HG02973 (cell line): Measurements from ENCODE around the gene ASPM.

Experiments
- ATAC-seq: cut with Tn5 transposase; IDR thresholded peaks from one replicate; pipeline ENCODE4 v1.9.1; 2021; ENCODE audit warnings: moderate library complexity; ENCODE audit not compliant: unreplicated experiment

ASPM gene

GRCh38 chr1:197146101-197147095 lies at the start of gene ASPM:
Gene ASPM, minus strand, starts transcription at chr1:197146669. Its CDS starts 232 bp downstream, at chr1:197146437.
- peak; percentile 98 for ATAC-seq

- no peak for ATAC-seq
Observed at GRCh38 chr1:197195100-197195499, 48.6 kb upstream of the ASPM start.

DNA sequence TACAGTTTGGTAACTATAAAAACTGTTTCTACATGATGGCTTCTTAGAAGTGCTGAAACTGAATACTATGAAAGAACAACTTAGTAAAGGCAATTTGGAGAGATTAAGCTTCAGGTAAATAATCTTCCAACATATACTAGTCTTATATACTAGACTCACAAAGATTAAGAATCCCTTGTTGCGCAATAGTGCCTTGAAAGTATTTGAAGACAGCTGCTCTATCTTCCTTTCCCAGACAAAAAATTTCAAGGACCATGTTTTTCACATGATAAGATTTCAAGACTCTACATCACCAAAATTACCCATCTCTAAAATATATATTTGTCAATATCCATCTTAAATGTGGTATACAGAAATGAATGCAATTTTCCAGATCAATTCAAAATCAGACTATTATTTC lies 37.7 kb upstream of the ASPM start:
- no peak for ATAC-seq

DNA sequence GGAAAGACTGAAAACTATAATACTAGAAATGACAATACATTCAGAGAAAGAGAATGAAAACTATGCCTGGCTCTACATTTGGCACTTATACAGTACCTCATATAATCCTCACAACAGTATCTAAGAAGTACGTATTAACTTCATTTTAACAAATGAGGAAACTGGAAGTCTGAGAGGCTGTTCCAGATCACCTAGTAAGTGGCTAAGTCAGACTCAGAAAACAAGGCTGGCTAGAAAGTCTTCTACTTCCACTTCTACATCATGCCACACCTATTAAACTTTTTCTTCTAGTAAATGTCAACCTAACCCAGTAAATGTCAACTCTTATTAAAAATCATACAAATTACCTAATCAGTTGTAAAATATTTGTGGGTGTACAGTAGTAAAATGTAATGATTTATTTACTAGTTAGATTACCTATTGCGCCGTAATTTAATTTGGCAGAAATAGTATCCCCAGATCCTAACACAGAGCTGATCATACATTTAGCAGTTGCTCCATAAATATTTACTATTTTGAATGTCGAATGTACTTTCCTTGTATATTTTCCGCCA lies 36.8 kb upstream of the ASPM start:
- ATAC-seq: no peak

- no peak for ATAC-seq
Observed at GRCh38 chr1:197182716-197183115, 36.2 kb upstream of the ASPM start.

- ATAC-seq: peak; percentile 44
Observed at GRCh38 chr1:197181982-197182381, 35.5 kb upstream of the ASPM start.

DNA sequence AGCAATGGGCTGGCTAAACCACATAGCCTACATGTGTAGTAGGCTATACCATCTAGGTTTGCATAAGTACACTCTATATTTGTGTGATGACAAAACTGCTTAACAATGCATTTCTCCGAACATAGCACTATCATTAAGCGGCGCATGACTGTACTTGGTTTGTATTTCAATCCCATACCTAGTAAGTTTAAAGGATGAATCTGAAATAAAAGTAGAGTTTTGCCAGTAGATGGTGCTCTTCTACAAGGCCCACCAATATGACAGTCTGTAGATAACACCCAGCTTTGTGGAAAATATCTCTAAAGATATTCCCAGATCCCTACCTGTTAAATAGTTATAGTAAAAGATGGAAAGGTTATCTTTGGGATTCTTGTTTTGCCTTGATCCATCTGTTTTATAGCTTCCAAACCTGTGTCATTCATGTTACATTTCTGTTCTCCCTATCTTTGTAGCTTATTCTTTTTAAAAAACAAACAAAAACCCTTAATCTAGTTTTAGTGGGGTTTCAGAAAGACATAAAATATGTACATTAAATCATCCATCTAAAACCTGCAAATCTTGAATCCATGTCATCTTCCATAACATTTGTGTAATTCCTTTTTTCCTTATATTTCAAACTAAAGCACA lies 33.9 kb upstream of the ASPM start:
- peak; percentile 45 for ATAC-seq

GRCh38 chr1:197178998-197179397 lies 32.5 kb upstream of the ASPM start:
- peak; percentile 72 for ATAC-seq

DNA sequence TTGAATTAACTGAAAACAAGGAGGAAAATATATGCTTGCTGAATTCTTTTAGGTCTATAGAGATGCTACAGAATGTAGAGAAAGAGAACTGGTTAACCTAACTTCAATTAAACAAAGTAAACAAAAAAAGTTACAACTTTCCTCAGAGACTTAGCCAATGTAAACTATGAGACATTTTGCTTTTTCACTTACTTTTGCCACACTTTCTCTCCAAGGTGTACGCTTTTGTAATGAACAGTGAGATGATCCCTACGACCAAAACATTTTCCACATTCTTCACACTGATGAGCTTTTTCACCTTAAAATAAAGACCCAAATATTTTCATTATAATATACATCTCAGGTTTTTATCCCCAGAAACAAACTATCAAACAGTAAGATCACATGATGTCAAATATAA lies 28.3 kb upstream of the ASPM start:
- ATAC-seq: no peak

DNA sequence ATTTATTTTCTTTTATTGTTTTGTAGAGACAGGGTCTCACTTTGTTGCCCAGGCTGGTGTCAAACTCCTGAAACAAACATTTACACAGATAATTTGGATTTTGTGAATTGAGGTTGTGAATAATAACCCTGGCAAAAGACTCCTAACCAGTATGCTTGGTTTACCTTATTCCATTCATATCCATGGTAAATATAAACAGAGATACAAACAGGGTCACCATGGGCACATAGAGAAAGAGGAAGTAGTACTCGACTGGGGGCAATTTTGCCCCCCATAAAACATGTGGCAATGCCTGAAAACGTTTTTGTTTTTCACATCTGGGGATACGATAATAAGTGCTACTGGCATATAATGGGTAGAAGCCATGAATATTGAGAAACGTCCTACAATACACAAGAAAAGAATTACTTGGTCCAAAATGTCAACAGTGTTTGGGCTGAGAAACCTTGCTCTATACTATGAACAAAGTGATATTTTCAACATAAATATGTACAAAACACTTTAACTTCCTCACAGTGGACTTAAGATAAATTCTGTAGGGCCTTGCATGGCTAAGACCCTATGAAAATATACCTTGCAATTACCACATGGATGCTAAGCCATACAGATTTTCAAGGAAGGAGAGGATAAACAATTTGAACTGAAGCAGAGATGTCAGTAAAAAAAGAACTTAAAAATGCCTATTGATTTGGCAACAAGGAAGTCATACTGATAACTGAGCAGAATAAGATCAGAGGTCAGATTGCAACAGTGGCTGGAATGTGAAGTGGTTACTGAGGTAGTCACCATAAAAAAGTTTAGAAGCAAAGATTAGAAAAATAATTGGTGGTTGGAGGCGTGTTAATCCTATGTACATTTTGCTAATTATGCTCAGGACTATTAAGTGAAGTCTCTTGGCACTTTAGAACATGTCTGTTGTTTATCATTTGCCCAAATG lies 27.4 kb upstream of the ASPM start:
- no peak for ATAC-seq

GRCh38 chr1:197171531-197171930 lies 25.1 kb upstream of the ASPM start:
- ATAC-seq: no peak

- no peak for ATAC-seq
Observed at GRCh38 chr1:197170538-197170937, 24.1 kb upstream of the ASPM start.

- no peak for ATAC-seq
Observed at GRCh38 chr1:197159461-197159860, 13.0 kb upstream of the ASPM start.

DNA sequence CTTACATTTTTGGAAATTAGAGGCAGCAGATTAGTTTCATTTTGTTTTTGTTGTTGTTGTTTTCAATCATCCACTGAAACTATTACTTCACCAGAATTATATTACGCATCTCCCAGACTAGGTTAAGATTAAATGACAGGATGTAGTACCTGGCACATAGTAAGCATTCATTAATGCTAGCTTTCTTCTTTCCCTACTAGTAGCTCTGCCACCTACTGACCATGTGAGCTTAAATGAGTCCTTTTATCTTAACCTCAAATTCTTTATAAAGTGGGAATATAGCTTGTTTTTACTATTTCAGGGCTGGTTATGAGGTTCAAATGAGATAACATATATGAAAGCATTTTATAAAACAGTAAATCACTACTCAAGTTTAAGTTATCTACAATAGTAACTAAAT lies 10.2 kb upstream of the ASPM start:
- no peak for ATAC-seq

DNA sequence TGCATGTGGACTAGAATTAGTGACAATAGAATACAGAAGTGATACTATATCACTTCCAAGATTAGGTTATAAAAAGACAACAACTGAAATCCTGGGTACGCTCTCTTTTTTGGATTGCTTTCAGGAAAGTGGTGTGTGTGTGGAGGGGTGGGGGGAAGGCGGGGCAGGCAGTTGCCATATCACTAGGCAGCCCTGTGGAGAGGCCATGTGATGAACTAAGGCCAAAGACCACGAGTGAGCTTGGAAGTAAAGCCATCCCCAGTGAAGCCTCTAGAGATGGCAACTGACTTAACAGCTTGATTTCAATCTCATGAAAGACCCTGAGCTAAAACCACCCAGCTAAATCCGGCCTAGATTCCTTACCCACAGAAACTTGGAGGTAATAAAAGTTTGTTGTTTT lies 6.2 kb upstream of the ASPM start:
- no peak for ATAC-seq

DNA sequence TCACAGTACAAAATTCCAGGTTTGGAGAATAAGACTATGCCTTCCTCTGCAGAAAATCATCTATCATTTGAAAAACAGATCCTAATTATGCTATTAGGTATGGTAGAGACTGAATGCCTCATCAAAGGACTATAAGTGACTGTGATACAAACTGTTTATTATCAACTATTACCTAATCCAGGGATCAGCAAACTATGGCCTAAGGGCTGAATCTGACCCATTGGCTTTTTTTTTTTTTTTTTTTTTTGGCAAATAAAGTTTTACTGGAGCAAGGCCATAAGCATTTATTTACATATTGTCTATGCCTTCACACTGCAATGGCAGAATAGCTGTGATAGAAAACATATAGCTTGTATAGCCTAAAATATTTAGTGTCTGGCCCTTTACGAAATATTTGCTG lies 4.7 kb upstream of the ASPM start:
- no peak for ATAC-seq

DNA sequence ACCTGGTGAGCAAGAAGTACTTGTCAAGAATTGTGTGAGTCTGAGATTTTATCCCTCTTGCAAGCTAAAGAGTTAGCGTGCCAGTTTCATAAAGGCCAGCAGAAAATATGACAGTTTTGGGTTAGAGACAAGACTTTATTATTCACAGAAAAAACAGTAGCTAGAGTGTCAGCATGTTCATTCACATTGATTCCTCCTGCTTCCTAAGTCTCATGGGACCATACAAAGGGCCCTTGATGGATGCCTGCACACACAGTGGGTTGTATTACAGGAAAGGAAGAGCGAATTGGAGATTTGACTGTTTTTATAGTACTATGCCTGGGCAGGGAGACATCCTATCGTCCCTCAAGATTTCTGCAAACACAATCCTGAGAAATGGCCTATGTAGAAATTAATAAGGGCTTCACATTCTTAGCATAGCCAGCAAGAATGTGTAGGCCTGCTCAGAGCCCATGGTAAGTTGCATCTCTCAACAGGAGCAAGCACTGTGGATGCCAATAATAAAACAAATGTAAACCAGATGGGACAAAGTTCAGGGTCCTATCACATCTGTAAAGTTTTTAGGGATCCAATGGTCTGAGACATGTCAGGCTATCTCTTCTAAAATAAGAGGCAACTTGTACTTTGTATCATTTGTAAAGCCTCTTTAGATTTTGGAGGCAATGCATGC lies 4.0 kb upstream of the ASPM start:
- no peak for ATAC-seq

DNA sequence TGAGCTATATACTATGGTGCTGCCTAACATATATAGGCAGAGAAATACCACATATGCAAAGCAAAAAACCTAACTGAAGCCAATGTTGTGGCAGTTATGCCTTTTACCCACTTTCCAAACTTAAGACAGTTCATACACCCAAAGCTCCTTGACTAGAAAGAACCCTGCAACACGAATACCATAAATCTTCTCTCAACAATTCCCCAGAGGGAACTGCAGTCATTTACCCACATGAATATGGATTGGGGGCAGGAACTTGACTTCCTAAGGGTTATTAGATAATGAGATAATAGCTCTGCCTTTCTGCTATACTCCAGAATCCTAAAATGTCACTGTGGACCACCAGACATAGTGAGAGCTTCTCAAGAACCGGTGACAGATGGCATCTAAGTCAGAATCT lies 2.9 kb upstream of the ASPM start:
- no peak for ATAC-seq

GRCh38 chr1:197145446-197146024 lies 934 bp downstream of the ASPM start:
- ATAC-seq: no peak
